Glomerular endothelial cell (primary cell): ENCODE data around the gene ERC1. TPM values are rescaled to one million over a fixed set of nuclear protein-coding genes. Genes with fewer than 3 reads are reported as not detected.

Source experiments
- DNase-seq: peaks from one replicate; pipeline ENCODE4 v3.0.0-alpha.2; 2011; ENCODE audit warnings: low read depth, low spot score; ENCODE audit errors: extremely low read depth
- total RNA-seq: library from RNA; depleted of rRNA; stranded (reverse); fragments of >200 nt; gene quantifications from 2 replicates; pipeline ENCODE4 v1.2.3, GENCODE V29; 2015

The ERC1 gene
- total RNA-seq, result 40.3 and 44.4 TPM in 2 replicates

DNA sequence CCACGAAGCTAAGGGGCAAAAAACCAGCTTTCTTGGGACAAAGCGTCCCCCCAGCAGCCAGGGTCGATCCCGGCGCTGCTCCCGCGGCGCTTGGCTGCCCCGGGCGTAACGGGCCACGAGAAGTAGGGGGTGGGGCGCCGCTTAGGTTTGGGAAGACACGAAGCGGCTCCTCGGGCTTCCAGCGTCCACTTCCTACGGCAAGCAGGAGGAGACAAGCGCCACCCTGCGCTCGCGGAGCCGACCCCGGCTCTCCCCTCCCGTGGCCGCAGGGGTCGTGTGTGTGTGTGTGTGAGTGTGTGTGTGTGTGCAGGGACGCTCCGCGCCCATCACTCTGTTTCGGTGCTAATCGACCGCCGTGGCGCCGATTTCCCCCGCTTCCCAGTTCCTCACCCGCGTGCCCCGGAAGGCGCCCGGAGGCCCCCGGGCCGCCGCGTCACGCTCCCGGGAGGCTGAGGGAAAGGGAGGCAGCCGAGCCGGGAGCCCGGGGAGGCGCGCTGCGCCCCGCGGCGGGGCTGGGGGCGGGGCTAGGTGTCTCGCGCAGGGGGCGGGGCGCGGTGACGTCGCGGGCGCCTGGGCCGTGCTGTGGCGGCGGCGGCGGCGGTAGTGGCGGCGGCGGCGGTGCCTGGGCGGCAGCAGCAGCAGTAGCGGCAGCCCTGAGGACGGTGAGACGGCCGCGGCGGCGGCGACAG lies at the start of gene ERC1:
Gene ERC1, plus strand, starts transcription at position 563 of the 689 bp plus-strand sequence. CDS start 36,681 bp downstream, outside the sequence.
- DNase-seq, result no peak

DNA sequence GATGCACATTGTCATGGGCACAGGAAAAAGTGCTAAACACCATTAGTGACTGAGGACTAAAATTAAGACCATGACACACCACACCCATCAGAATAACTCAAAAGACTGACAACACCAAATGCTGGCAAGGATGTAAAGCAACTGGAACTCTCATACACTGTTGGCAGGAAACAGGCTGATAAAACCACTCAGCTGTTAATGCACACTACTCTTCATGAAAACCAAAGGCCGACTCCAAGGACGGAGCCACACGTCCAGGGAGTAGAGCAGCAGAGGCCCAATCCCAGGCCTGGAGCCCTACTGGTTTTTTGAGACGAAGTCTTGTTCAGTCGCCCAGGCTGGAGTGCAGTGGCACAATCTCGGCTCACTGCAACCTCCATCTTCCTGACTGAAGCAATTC lies 48.0 kb upstream of the ERC1 start:
- no peak for DNase-seq

DNA sequence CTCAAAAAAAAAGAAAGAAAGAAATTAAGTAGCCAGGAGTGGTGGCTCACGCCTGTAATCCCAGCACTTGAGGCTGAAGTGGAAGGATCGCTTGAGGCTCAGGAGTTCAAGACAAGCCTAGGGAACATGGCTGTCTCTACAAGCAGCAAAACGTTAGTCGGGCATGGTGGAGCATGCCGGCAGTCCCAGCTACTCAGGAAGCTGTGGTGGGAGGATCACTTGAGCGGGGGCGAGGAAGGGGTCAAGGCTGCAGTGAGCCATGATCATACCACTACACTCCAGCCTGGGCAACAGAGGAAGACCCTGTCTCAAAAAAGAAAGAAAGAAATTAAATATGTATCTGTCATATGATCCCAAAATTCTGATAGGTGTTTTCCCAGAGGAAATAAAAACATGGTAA lies 46.8 kb upstream of the ERC1 start:
- DNase-seq, result no peak

DNA sequence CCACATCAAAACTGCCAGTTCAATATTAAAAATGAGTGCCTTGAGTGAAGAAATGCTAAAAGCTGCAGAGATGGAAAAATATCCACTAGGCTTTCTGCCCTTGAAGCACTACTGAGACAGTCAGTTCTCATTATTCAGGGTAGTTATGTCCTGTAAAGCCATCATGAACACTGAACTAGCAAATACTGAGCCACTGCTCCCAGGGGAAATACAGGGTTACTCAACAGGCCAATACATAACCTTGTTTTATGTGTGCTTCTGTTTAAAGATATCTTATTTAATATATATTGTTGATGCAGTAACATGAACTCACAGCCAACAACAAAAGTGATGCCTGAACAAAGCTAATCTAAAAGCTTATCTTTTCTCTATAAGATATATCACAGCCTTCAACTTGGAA lies 44.8 kb upstream of the ERC1 start:
- DNase-seq, result no peak

DNA sequence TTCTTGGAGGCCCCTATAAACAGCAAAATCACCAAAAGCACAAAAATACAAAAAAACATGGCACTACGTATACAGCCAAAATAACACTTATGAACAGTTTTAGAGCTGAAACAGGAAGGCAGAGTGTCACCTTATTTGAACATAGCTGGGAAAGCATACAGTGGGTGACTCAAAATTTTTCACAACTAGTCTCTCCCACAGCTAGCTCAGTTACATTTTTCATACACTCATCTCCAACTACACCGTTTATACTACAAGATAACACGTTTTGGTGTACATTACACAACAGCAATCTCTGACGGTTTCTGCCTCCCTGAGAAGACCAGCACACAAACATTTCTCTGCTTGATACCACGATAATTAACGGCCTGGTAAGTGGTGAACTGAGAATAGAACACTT lies 44.4 kb upstream of the ERC1 start:
- no peak for DNase-seq

DNA sequence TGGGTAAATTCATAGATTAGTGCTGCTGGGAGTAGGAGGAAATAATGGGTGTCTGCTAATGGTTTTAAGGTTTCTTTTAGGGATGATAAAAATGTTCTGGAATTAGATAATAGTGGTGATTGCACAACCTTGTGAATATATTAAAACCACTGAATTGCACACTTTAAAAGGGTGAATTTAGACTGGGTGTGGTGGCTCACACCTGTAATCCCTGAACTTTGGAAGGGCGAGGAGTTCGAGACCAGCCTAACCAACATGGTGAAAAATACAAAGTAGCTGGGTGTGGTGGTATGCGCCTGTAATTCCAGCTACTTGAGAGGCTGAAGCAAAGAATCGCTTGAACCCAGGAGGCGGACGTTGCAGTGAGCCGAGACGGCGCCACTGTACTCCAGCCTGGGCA lies 42.8 kb upstream of the ERC1 start:
- no peak for DNase-seq

DNA sequence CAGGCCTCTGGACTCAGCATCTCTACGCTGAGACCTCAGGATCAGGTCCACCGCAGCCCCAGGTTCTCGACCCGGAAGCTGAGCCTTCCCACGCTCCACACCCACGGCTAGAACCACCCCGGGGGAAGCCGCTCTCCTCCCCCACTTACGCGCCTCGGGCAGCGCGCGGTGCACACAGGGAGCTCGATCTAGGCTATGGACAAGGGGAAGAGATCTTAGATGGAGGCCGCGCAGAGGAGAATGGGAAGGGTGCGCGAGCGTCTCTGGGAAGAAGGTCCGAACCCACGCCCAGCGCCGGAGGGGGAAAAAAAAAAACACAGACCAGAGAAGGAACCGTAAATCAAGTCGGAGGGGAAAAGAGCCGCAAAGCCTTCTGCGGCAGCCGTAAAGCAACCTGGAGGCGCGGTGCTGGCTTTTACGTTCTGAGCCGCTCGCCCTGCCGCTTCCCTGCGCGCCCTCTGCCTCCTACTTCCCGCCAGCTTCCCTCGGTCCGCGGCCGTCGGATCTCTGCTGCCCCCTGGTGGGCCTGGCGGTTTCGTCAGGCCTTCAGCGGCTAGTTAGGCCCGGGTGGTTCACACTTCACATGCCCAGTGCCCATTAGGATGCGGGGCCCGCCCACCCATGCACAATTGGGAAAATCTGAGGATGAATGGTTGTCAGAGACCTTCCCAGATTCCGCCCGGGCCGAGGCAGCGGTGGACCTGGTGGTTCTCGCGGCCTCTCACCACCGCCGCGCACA lies 41.4 kb upstream of the ERC1 start, which contains the start of gene RAD52:
Gene RAD52, minus strand, starts transcription at position 242 of the 739 bp plus-strand sequence. CDS start 16,636 bp downstream, outside the sequence.
- peak; percentile 95 for DNase-seq

DNA sequence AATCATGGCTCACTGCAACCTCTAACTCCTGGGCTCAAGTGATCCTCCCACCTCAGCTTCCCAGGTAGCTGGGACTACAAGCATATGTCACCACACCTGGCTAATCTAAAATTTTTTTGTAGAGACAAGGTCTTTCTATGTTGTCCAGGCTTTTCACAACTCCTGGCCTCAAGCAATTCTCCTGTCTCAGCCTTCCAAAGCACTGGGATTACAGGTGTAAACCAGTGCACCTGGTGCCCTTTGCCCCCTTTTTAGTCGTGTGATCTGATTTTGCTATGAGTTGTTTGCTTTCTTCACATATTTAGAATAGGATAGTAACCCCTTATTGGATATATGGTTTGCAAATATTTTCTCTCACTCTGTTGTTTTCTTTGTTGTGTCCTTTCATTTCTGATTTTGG lies 39.8 kb upstream of the ERC1 start:
- no peak for DNase-seq

DNA sequence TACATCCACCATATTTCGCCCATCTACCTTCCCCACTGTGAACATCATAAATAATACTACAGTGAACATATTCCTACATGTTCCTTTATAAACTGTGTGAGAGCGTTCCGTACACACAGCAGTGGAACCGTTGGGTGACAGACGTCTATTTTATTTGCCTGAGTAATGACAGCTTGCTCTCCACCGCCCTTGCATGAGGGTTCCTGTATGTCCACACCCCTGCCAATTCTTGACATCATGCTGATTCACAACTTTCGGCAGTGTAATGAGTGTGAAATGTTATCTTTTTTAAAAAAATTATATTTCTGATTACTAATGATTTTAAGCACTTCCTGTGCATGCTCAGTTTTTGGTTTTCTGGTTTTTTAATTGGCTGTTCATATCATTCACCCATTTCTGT lies 37.2 kb upstream of the ERC1 start:
- no peak for DNase-seq

DNA sequence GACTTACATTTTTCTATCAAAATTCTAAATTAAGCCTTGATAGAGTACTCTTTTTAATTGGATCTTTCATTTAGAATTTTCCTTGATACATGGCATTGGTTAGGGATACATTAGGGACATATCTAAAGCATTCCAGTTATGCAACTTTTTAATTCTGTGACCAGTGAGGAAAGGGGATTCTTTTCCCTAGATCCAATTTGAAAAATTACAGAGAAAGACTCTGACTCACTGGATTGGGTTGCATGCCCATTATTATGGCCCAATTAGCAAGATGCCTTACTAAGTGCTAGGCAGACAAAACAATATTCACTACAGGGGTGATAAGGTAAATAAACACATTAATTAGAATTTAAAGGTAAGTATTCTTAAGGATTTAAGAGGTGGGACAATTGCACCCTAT lies 36.3 kb upstream of the ERC1 start:
- DNase-seq, result no peak

DNA sequence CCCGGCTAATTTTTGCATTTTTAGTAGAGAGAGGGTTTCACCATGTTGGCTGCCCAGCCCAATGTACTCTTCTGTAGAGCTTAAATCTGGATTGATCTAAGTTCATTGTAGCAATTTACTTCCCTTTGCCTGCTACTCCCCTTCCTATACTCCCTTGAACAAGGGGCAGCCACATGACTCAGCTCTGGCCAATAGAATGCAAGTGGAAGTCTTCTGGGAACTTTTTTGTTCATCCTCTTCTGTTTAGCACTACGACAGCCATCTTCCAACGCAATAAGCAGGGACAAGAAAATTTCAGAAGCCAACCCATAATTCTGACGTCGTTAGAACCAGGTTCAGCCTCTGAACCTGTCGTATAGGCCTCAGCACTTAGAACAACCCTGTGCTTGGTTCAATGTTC lies 35.1 kb upstream of the ERC1 start:
- DNase-seq, result no peak

DNA sequence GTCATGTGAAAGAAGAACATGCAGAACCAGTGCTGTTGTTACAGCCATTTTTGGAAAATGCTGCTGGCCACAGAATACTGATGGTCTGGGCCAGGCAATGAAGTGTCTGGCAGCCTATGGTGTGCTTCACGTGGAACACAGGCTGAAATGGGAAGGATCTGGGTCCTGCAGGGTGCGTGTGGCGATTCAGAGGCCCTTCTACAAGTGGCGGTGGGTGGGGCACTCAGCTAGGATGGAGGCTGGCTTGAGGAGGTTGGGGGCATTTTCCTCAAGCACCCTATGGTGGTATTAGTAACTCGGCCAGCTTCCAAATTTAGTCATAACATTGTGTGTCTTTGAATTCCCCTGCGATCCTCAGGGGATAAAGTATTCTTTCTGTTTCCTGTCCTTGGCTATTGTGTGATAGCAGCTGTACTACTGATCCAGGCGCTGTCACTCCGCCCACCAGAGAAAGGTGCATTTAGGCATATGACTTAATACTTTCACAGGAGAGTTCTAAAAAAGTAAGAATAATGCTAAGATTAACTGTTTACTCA lies 32.4 kb upstream of the ERC1 start:
- peak; percentile 45 for DNase-seq

DNA sequence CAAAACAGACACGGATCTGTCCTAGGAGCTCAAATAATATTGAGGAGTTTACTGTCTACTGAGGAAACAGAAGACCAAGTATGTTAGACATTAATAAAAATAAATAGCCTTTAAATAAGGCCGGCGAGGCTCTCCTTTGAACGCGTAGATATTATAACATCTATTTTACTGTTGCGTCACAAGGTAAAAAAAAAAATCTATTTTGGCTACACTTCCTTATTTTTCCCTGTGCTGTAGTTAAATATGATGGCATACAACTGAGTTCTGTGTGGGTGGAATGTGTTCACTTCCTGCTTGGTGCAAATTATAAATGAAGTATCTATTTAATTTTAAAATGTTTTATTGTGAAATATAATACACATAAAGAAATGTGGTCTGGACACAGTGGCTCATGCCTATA lies 24.3 kb upstream of the ERC1 start:
- no peak for DNase-seq

DNA sequence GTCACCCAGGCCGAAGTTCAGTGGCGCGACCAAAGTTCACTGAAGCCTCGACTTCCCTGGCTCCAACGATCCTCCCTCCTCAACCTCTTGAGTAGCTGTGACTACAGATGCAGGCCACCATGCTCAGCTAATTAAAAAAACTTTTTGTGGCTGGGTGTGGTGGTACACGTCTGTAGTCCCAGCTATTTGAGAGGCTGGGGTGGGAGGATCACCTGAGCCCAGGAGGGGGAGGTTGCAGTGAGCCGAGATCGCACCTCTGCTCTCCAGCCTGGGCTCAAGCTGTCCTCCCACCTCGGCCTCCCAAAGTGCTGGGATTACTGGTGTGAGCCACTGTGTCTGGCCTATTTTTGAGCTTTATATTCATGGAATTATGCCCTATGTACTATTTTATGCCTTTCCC lies 23.4 kb upstream of the ERC1 start:
- DNase-seq, result no peak

DNA sequence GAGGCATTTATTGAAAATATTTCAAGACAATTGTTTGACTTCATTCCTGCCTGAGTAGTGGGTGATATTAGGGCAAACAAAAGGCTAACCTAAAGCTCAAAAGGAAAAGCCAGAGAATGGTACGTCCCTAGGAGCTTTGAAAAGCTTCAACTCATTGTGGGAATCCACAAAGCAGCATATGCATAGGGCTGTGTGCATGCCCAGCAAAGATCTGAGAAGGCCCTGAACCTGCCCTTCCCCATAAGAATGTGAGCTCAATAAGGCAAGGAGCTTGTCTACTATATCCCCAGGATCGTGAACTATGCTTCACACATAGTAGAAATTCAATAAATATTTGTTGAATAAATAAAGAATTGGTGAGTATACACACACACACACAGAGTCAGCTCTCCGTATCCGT lies 22.5 kb upstream of the ERC1 start:
- no peak for DNase-seq

DNA sequence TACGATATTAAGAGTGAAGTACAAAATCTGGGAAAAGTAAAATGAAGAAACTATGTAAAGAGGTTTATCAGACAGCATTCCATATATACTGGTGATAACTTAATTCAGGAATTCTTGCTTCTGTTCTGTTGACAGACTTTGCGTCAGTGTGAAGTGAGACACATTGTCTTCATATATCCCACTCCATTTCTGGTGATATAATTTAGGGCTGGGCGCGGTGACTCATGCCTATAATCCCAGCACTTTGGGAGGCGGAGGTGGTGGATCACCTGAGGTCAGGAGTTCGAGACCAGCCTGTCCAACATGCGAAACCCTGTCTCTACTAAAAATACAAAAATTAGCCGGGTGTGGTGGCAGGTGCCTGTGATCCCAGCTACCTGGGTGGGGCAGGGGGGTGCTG lies 21.2 kb upstream of the ERC1 start:
- no peak for DNase-seq

DNA sequence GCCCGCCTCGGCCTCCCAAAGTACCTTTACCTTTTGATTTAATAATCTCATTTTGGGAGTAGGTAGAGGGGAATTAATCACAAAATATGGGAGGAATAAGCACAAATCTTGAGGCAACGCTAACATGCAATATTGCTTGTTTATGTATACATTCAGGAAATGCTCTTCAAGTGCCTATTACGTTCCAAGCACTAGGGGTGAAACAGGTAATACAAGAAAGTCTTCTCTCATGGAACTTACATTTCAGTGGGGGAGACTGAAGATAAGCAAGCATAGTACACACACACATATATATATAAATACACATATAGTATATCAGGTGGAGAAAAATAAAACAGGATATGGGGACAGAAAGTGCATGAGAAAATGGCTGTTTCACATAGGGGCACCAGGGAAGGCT lies 19.0 kb upstream of the ERC1 start:
- DNase-seq, result no peak

DNA sequence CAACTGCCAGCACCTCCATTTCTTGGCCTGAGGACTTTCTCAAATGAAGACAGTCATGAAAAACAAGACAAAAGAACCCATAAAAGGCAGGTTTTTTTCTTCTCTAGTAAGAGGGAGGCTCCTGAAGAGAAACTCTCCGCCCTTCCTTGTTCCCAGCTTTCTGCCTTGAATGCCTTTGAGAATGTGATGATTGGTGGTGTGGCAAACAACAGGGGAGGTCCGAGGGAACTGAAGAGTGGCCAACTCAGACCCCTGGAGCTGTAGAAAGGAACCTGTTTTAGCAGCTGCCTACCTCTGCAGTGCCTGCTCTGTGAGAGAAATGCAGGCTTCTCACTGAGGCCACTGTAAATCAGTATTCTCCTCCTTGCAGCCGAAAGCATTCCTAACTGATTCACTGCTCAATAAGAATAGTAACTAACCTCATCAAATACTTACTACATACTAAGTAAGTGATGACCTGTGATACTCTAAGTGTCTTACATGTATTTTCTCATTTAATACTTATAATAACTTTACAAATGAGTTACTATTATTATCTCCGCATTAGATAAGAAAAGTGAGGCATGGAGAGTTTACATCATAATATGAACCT lies 16.7 kb upstream of the ERC1 start:
- no peak for DNase-seq

DNA sequence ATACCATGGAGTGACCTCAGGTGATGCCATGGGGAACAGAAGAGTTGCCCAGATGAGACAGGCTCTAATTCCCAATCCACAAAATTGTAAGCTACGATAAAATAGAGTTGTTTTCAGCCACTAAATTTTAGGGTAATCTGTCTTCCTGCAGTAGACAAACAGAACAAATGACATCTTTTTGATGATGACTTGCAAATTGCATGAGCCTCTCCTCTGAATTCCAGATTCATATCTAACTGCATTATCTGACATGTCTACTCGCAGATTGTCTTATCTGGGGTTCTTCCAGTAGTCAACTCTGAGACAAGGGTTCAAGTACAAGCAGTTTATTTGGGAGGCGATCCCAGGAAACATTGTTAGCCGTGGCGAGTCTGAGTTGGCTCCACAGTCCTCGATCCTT lies 14.4 kb upstream of the ERC1 start:
- no peak for DNase-seq

DNA sequence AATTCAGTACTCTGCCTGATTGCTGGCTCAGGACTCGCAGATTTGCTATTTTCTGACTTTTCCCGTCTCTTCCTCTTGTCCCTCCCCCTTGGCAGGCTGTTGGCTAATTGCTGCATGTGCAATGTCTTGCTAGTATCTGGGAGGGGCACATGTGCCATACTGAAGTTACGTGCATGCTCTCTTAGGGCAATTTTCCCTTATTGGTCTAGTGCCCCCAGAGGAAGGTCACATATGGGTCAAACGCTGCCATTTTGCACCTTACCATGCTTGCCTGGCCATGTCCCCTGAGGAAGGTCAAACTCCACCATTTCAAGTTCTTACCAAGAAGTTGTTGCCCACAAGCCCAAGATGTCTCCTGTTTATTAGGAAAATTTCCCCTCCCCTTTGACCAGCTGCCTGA lies 13.9 kb upstream of the ERC1 start:
- DNase-seq, result no peak

DNA sequence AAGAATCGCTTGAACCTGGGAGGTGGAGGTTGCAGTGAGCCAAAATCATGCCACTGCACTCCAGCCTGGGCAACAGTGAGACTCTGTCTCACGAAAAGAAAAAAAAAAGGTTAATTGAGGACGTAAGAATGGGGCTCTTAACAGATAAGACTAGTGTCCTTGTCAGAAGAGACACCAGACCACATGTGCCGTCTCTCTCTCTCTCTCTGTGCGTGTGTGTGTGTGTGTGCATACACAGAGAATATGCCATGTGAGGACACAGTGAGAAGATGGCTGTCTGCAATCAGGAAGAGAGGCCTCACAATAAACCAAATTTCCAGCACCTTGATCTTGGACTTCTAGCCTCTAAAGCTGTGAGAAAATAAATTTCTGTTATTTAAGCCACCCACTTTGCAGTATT lies 11.7 kb upstream of the ERC1 start:
- no peak for DNase-seq
